HepG2 (cell line): ENCODE data around the gene INPP5K. TPM values are rescaled to one million over a fixed set of nuclear protein-coding genes. Genes with fewer than 3 reads are reported as not detected.
A peak's percentile ranks its signal among the peaks of the same experiment; 100 is the strongest.

Experiments
- ATAC-seq: fragments of 200-7000 bp; cut with Tn5 transposase; 3 replicates; pipeline ENCODE4 v1.9.1; 2020; ENCODE audit warnings: mild to moderate bottlenecking, moderate library complexity
- BruUV-seq: library from RNA; stranded (reverse); fragments of 400-500 nt; replicated peaks from 2 replicates; lab custom pipeline; 2021; lab: Mats Ljungman, UMichigan
- CTCF ChIA-PET: fragments of 300-600 bp; formaldehyde crosslinking; extraction: SDS; loops from one replicate; lab custom pipeline; 2021; ENCODE audit warnings: low total read pairs, inconsistent platforms, low intra/inter-chr PET ratio; lab: Yijun Ruan, JAX
- POLR2A ChIA-PET: fragments of 350-600 bp; sonication (Branson Sonifier 250); formaldehyde crosslinking; loops from one replicate; lab custom pipeline; 2020; ENCODE audit warnings: antibody characterized with exemption, inconsistent platforms; lab: Yijun Ruan, JAX
- DNase-seq: peaks from one replicate; pipeline ENCODE4 v3.0.0-alpha.2; 2015; ENCODE audit warnings: low spot score
- FAIRE-seq: peaks from 3 replicates; lab custom pipeline; 2011; peaks lifted over from hg19 to GRCh38; lab: Jason Lieb, UNC
- H2AFZ ChIP-seq: one replicate; pipeline ENCODE4 v1.6.1; 2011; ENCODE audit warnings: low read length, inconsistent platforms
- H3K27ac ChIP-seq: fragments of 300-600 bp; 3 replicates; pipeline ENCODE4 v1.8.0; 2011; ENCODE audit warnings: mixed run types, mild to moderate bottlenecking, mixed read lengths, low read length, inconsistent platforms; ENCODE audit not compliant: insufficient read depth; ENCODE audit errors: extremely low read length
- H3K27me3 ChIP-seq, 2 experiments: fragments of 200-600 bp in 1 of 2; 2 replicates in 1 of 2; 3 replicates in 1 of 2; pipeline versions ENCODE4 v1.6.0 to v1.8.0; 2011; ENCODE audit warnings: low read length in 2 of 2, mild to moderate bottlenecking in 2 of 2, moderate library complexity in 2 of 2, inconsistent platforms in 1 of 2; ENCODE audit not compliant: insufficient read depth in 2 of 2, control insufficient read depth in 1 of 2
- H3K36me3 ChIP-seq, 2 experiments: fragments of 200-600 bp in 1 of 2; replicated peaks in 1 of 2; 2 replicates in 1 of 2; 3 replicates in 1 of 2; pipeline versions ENCODE4 v1.5.1 to v1.8.0; 2011; ENCODE audit warnings: low read length in 2 of 2, inconsistent platforms in 1 of 2; ENCODE audit not compliant: insufficient read depth in 2 of 2, control insufficient read depth in 1 of 2
- H3K4me1 ChIP-seq: 2 replicates; pipeline ENCODE4 v1.5.1; 2012; ENCODE audit warnings: low read length, inconsistent platforms; ENCODE audit not compliant: insufficient read depth
- H3K4me2 ChIP-seq: 2 replicates; pipeline ENCODE4 v1.6.0; 2011; ENCODE audit warnings: low read depth, low read length, inconsistent platforms
- H3K4me3 ChIP-seq, 3 experiments: fragments of 200-600 bp in 1 of 3; sonication (generic), shearing (Covaris generic) in 1 of 3; replicated peaks in 1 of 3; 2 replicates each; pipeline ENCODE4 v1.5.1; 2011 to 2016; ENCODE audit warnings: low read length in 3 of 3, inconsistent platforms in 2 of 3, low read depth in 2 of 3, mild to moderate bottlenecking in 2 of 3, control low read depth in 1 of 3, mixed read lengths in 1 of 3; ENCODE audit not compliant: insufficient read depth in 1 of 3
- H3K79me2 ChIP-seq: one replicate; pipeline ENCODE4 v1.6.1; 2011; ENCODE audit warnings: low read length, inconsistent platforms; ENCODE audit not compliant: insufficient read depth
- H3K9ac ChIP-seq: 2 replicates; pipeline ENCODE4 v1.6.0; 2011; ENCODE audit warnings: mild to moderate bottlenecking, low read depth, low read length, inconsistent platforms; ENCODE audit not compliant: insufficient read depth
- H3K9me3 ChIP-seq: 2 replicates; pipeline ENCODE4 v1.5.1; 2012; ENCODE audit warnings: mild to moderate bottlenecking, low read length
- H4K20me1 ChIP-seq: 2 replicates; pipeline ENCODE4 v1.6.0; 2011; ENCODE audit warnings: inconsistent platforms, mild to moderate bottlenecking, low read length, moderate library complexity; ENCODE audit not compliant: insufficient read depth
- TMF1 ChIP-seq: sonication (generic); formaldehyde crosslinking; IDR thresholded peaks from 2 replicates; pipeline ENCODE4 v1.8.1; 2022; ENCODE audit warnings: low read depth, missing genetic modification reagents
- ZBTB7B ChIP-seq: sonication (generic); formaldehyde crosslinking; IDR thresholded peaks from 2 replicates; pipeline ENCODE4 v1.4.0; 2020; ENCODE audit warnings: missing genetic modification reagents
- ZNF563 ChIP-seq: sonication (generic); formaldehyde crosslinking; IDR thresholded peaks from 2 replicates; pipeline ENCODE4 v1.8.0; 2022; ENCODE audit warnings: mild to moderate bottlenecking, moderate library complexity, missing genetic modification reagents
- ZNF768 ChIP-seq: sonication (generic); formaldehyde crosslinking; IDR thresholded peaks from 2 replicates; pipeline ENCODE4 v1.4.0; 2020; ENCODE audit warnings: missing genetic modification reagents
- WGBS: methylation state at CpG from one replicate; pipeline ENCODE4 v1.1.6; 2017; ENCODE audit warnings: low lambda C conversion rate; 5-methylcytosine and 5-hydroxymethylcytosine counted together
- in situ Hi-C: cut with HindIII; loops from 2 replicates; pipeline ENCODE4 v1.10.0; 2017; ENCODE audit warnings: low pct_unique_long_range_greater_than_20kb; ENCODE audit not compliant: extremely low pct_ligation_motif_present
- intact Hi-C: fragments of 100-400 bp; cut with micrococcal nuclease; formaldehyde crosslinking; loops from one replicate; pipeline ENCODE4 v1.10.0; 2022; ENCODE audit not compliant: unreplicated experiment
- polyA plus RNA-seq, 8 experiments: library from polyadenylated mRNA; depleted of rRNA in 3 of 8; stranded (reverse) in 7 of 8; unstranded in 1 of 8; fragments of >200 nt; fragmentation: Illumina TruSeq in 4 of 8; extraction: Trizol in 4 of 8; gene quantifications; 2 replicates each; pipeline versions ENCODE4 v1.2.1 to v1.2.3, GENCODE V29; 2011 to 2016; ENCODE audit warnings: low read depth in 4 of 8, missing spikeins in 1 of 8, mixed read lengths in 1 of 8; ENCODE audit not compliant: insufficient read depth in 1 of 8
- total RNA-seq, 5 experiments: library from RNA; depleted of rRNA; stranded (reverse); fragments of >200 nt; fragmentation: Illumina TruSeq; extraction: Trizol; gene quantifications; 2 replicates each; pipeline ENCODE4 v1.2.3, GENCODE V29; 2016; ENCODE audit warnings: low read depth in 1 of 5
- TF ChIP-seq, protein P1 (sequence below): sonication (generic); formaldehyde crosslinking; IDR thresholded peaks from 2 replicates; pipeline ENCODE4 v1.5.0; 2020; ENCODE audit warnings: missing genetic modification reagents, mild to moderate bottlenecking, borderline replicate concordance
- TF ChIP-seq, protein P2 (sequence below): sonication (generic); formaldehyde crosslinking; IDR thresholded peaks from 2 replicates; pipeline ENCODE4 v1.4.0; 2020; ENCODE audit warnings: missing genetic modification reagents, borderline replicate concordance

INPP5K gene
- total and polyA plus RNA-seq, 2 of the 13 experiments (the other 11 are each of a cell fraction or from before 2014, with no cell fraction given), result 4.8 to 9.6 TPM

DNA sequence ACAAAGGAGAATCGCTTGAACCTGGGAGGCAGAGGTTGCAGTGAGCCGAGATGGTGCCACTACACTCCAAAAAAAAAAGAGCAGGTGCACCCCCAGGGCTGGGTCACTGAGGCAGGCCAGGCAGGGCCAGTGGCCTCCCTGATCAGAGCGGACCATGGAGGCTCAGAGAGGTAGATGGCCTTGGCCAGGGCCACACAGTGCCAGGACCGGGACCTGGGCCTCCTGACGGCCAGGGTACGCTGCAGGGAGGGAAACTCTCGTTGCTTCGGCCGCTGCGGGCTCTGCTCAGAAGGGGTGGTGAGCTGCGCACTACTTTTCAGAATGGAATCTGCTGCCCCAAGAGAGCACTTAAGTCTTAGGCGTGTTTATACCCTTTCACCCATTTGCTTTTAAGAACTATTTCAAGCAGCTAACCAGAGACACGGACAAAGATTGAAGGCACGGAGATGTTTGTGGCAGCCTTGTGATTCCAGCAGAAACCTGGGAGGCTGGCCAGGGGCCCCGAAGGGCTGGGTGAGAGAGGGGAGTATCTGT is 41.0 kb downstream of the INPP5K start:
- intact Hi-C loops, result no loop called here
- ATAC-seq (no peak), FAIRE-seq (no peak), DNase-seq (no peak)
- 98% methylated on average over 14 of the region's 15 CpGs for WGBS
- ChIA-PET POLR2A (interaction anchor here (1.5 kb wide), 1 partner anchor 19 kb away, joined by 4 read pairs; no protein-coding TSS in a partner anchor), CTCF (no interaction called here)
- no peaks in the 10 kb centered on the region for H3K4me1 ChIP-seq
- H3K4me3 ChIP-seq, result no peak overlapping the region
- TF ChIP-seq, protein P1, sequence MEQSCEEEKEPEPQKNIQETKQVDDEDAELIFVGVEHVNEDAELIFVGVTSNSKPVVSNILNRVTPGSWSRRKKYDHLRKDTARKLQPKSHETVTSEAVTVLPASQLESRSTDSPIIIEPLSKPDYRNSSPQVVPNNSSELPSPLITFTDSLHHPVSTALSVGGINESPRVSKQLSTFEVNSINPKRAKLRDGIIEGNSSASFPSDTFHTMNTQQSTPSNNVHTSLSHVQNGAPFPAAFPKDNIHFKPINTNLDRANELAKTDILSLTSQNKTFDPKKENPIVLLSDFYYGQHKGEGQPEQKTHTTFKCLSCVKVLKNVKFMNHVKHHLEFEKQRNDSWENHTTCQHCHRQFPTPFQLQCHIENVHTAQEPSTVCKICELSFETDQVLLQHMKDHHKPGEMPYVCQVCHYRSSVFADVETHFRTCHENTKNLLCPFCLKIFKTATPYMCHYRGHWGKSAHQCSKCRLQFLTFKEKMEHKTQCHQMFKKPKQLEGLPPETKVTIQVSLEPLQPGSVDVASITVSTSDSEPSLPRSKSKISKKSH, result no peak
- peak; percentile 82; the same call in 1 of the 2 replicates for TF ChIP-seq ZNF768
- no peak for TF ChIP-seq TMF1 (CRISPR knock-in tag)
- TF ChIP-seq, protein P2, sequence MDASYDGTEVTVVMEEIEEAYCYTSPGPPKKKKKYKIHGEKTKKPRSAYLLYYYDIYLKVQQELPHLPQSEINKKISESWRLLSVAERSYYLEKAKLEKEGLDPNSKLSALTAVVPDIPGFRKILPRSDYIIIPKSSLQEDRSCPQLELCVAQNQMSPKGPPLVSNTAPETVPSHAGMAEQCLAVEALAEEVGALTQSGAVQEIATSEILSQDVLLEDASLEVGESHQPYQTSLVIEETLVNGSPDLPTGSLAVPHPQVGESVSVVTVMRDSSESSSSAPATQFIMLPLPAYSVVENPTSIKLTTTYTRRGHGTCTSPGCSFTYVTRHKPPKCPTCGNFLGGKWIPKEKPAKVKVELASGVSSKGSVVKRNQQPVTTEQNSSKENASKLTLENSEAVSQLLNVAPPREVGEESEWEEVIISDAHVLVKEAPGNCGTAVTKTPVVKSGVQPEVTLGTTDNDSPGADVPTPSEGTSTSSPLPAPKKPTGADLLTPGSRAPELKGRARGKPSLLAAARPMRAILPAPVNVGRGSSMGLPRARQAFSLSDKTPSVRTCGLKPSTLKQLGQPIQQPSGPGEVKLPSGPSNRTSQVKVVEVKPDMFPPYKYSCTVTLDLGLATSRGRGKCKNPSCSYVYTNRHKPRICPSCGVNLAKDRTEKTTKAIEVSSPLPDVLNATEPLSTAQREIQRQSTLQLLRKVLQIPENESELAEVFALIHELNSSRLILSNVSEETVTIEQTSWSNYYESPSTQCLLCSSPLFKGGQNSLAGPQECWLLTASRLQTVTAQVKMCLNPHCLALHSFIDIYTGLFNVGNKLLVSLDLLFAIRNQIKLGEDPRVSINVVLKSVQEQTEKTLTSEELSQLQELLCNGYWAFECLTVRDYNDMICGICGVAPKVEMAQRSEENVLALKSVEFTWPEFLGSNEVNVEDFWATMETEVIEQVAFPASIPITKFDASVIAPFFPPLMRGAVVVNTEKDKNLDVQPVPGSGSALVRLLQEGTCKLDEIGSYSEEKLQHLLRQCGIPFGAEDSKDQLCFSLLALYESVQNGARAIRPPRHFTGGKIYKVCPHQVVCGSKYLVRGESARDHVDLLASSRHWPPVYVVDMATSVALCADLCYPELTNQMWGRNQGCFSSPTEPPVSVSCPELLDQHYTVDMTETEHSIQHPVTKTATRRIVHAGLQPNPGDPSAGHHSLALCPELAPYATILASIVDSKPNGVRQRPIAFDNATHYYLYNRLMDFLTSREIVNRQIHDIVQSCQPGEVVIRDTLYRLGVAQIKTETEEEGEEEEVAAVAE, result no peak
- no peak for TF ChIP-seq ZNF563 (CRISPR knock-in tag)
- no peak for TF ChIP-seq ZBTB7B
- H3K79me2 ChIP-seq, result no peaks in the 10 kb centered on the region
- no peaks in the 10 kb centered on the region for H4K20me1 ChIP-seq
- H3K9me3 ChIP-seq, result no peaks in the 10 kb centered on the region
- no peak overlapping the region for H3K27ac ChIP-seq
- no peak overlapping the region for H2AFZ ChIP-seq
- in situ Hi-C loops, result no loop called here
- no peak overlapping the region for H3K9ac ChIP-seq
- no TSS peak for BruUV-seq
- H3K36me3 ChIP-seq, result peaks cover 14 to 37% of the 10 kb centered on the region in 2 experiments; a peak in 4 of 5 replicates
- H3K4me2 ChIP-seq, result no peak overlapping the region
- no peaks in the 10 kb centered on the region for H3K27me3 ChIP-seq
